ENCODE measurements around the gene KIF22. TPM values are rescaled to one million over a fixed set of nuclear protein-coding genes. Genes with fewer than 3 reads are reported as not detected.

The KIF22 gene
- polyA plus RNA-seq, 3 donors, result 22.0 to 46.2 (median 28.9) TPM

- intact Hi-C loops (cut with micrococcal nuclease), result loop anchor here in 1 of 2 donors (10.0 kb wide), 1 partner anchor 47 kb away; no protein-coding TSS in a partner anchor
- Histone ChIP-seq H3K9me3 (replicated peaks in 1 of 2; ENCODE audit: control insufficient read depth in 1 of 2, insufficient read depth in 1 of 2, low read length in 2 of 2) (no peaks in the 10 kb centered on the region), H3K79me2 (ENCODE audit: insufficient read depth, low read length) (no peaks in the 10 kb centered on the region), H3K27ac (ENCODE audit: low read depth in 1 of 2, low read length in 2 of 2) (no peak overlapping the region), H3K36me3 (replicated peaks in 1 of 2; ENCODE audit: control insufficient read depth in 1 of 2, insufficient read depth in 2 of 2, low read length in 2 of 2) (no peaks in the 10 kb centered on the region), H3K27me3 (ENCODE audit: control insufficient read depth in 2 of 2, insufficient read depth in 2 of 2, low read length in 2 of 2) (no peaks in the 10 kb centered on the region), H3K4me1 (ENCODE audit: control insufficient read depth in 1 of 2, insufficient read depth in 2 of 2, low read length in 2 of 2) (peaks cover 5 to 9% of the 10 kb centered on the region in 2 donors), H3K4me3 (replicated peaks in 1 of 3; ENCODE audit: low read depth in 2 of 3, low read length in 3 of 3) (no peak overlapping the region), H4K20me1 (ENCODE audit: insufficient read depth, low read length) (no peaks in the 10 kb centered on the region), H3K4me2 (replicated peaks; ENCODE audit: extremely low read depth, low read length, poor library complexity, severe bottlenecking) (no peak overlapping the region), H3K9ac (ENCODE audit: insufficient read depth, low read length, poor library complexity, severe bottlenecking) (no peak overlapping the region), H2AFZ (ENCODE audit: insufficient read depth, low read depth, low read length, poor library complexity, severe bottlenecking) (no peak overlapping the region)
- no peak overlapping the region for H3K4me3 Mint-ChIP-seq
- no peaks in the 10 kb centered on the region for H3K36me3 Mint-ChIP-seq
- H3K9me3 Mint-ChIP-seq, result no peaks in the 10 kb centered on the region
- H3K4me1 Mint-ChIP-seq, result peaks cover 16% of the 10 kb centered on the region
- WGBS (ENCODE audit: insufficient coverage), result 95% methylated on average over 2 of the region's 6 CpGs
- peaks cover 0 to 8% (median 0%) of the 10 kb centered on the region in 3 donors for H3K27me3 Mint-ChIP-seq (ENCODE audit: low read depth in 3 of 3)
- TF ChIP-seq, protein P1, sequence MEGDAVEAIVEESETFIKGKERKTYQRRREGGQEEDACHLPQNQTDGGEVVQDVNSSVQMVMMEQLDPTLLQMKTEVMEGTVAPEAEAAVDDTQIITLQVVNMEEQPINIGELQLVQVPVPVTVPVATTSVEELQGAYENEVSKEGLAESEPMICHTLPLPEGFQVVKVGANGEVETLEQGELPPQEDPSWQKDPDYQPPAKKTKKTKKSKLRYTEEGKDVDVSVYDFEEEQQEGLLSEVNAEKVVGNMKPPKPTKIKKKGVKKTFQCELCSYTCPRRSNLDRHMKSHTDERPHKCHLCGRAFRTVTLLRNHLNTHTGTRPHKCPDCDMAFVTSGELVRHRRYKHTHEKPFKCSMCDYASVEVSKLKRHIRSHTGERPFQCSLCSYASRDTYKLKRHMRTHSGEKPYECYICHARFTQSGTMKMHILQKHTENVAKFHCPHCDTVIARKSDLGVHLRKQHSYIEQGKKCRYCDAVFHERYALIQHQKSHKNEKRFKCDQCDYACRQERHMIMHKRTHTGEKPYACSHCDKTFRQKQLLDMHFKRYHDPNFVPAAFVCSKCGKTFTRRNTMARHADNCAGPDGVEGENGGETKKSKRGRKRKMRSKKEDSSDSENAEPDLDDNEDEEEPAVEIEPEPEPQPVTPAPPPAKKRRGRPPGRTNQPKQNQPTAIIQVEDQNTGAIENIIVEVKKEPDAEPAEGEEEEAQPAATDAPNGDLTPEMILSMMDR (IDR thresholded peaks at IDR 0.05), result no peak
- DNase-seq, result no peak
- no peak overlapping the region for H3K27ac Mint-ChIP-seq
These were observed 28.7 kb upstream of the KIF22 start for GRCh38 chr16:29761882-29762281.

GRCh38 chr16:29763326-29763725 lies 27.2 kb upstream of the KIF22 start:
- no peak overlapping the region for H3K4me3 Mint-ChIP-seq
- Histone ChIP-seq H3K36me3 (replicated peaks in 1 of 2; ENCODE audit: control insufficient read depth in 1 of 2, insufficient read depth in 2 of 2, low read length in 2 of 2) (no peaks in the 10 kb centered on the region), H2AFZ (ENCODE audit: insufficient read depth, low read depth, low read length, poor library complexity, severe bottlenecking) (no peak overlapping the region), H3K27ac (ENCODE audit: low read depth in 1 of 2, low read length in 2 of 2) (no peak overlapping the region), H3K4me3 (replicated peaks in 1 of 3; ENCODE audit: low read depth in 2 of 3, low read length in 3 of 3) (no peak overlapping the region), H3K4me1 (ENCODE audit: control insufficient read depth in 1 of 2, insufficient read depth in 2 of 2, low read length in 2 of 2) (peaks cover 5% of the 10 kb centered on the region in 2 donors), H3K27me3 (ENCODE audit: control insufficient read depth in 2 of 2, insufficient read depth in 2 of 2, low read length in 2 of 2) (no peaks in the 10 kb centered on the region), H4K20me1 (ENCODE audit: insufficient read depth, low read length) (no peaks in the 10 kb centered on the region), H3K4me2 (replicated peaks; ENCODE audit: extremely low read depth, low read length, poor library complexity, severe bottlenecking) (no peak overlapping the region), H3K79me2 (ENCODE audit: insufficient read depth, low read length) (no peaks in the 10 kb centered on the region), H3K9ac (ENCODE audit: insufficient read depth, low read length, poor library complexity, severe bottlenecking) (no peak overlapping the region), H3K9me3 (replicated peaks in 1 of 2; ENCODE audit: control insufficient read depth in 1 of 2, insufficient read depth in 1 of 2, low read length in 2 of 2) (no peaks in the 10 kb centered on the region)
- H3K36me3 Mint-ChIP-seq, result no peaks in the 10 kb centered on the region
- H3K9me3 Mint-ChIP-seq, result no peaks in the 10 kb centered on the region
- DNase-seq, result no peak
- H3K27ac Mint-ChIP-seq, result no peak overlapping the region
- TF ChIP-seq, protein P1 (IDR thresholded peaks at IDR 0.05), result no peak
- 92% methylated on average over 4 of the region's 6 CpGs for WGBS (ENCODE audit: insufficient coverage)
- H3K4me1 Mint-ChIP-seq, result peaks cover 9% of the 10 kb centered on the region
- intact Hi-C loops (cut with micrococcal nuclease), result loop anchor here in 1 of 2 donors (10.0 kb wide), 1 partner anchor 49 kb away; no protein-coding TSS in a partner anchor
- peaks cover 0 to 9% (median 0%) of the 10 kb centered on the region in 3 donors for H3K27me3 Mint-ChIP-seq (ENCODE audit: low read depth in 3 of 3)
